Erythroblast (primary cell): ENCODE data around the gene SPC25.

Experiments used
- GATA1 ChIP-seq: IDR thresholded peaks from 2 replicates; pipeline ENCODE4 v1.6.1; 2011; ENCODE audit warnings: low read depth, mild to moderate bottlenecking, control low read depth, low read length, moderate library complexity
- POLR2A ChIP-seq: IDR thresholded peaks from 2 replicates; pipeline ENCODE4 v1.6.1; 2011; ENCODE audit warnings: mild to moderate bottlenecking, low read length

GRCh38 chr2:168851674-168852320 lies 38.4 kb downstream of the SPC25 start:
- TF ChIP-seq POLR2A (peak; percentile 29), GATA1 (peak; percentile 55)
